ENCODE data around the gene SDK1.

GRCh38 chr7:3378390-3379150 is 77.5 kb downstream of the SDK1 start:
- TF ChIP-seq CTCF (IDR thresholded peaks at IDR 0.05) (no peak), POLR2A (IDR thresholded peaks at IDR 0.05; ENCODE audit: low read length) (no peak), PBX3 (IDR thresholded peaks at IDR 0.05) (no peak), POLR2AphosphoS2 (conservative IDR thresholded peaks at IDR 0.05; ENCODE audit: low read length) (no peak), CEBPB (IDR thresholded peaks at IDR 0.05) (no peak), RAD21 (conservative IDR thresholded peaks at IDR 0.05 in 1 of 2, IDR thresholded peaks at IDR 0.05 in 1 of 2) (no peak)

Measured in A549 (cell line).